ENCODE data around the gene C22orf31. TPM values are rescaled to one million over a fixed set of nuclear protein-coding genes. Genes with fewer than 3 reads are reported as not detected.

Gene C22orf31
- total RNA-seq, 1 experiment from 2014 or later, result not detected

- Histone ChIP-seq H4K20me1 (ENCODE audit: insufficient read depth) (no peaks in the 10 kb centered on the region), H3K9ac (ENCODE audit: low read length) (peak overlapping the region; percentile 68), H3K9me3 (ENCODE audit: control insufficient read depth in 1 of 2, insufficient read depth in 1 of 2, low read depth in 1 of 2, low read length in 2 of 2) (no peaks in the 10 kb centered on the region), H3K4me1 (ENCODE audit: control insufficient read depth in 1 of 2, insufficient read depth in 2 of 2, low read length in 2 of 2) (peaks cover 52 to 64% of the 10 kb centered on the region in 2 experiments), H3K4me3 (replicated peaks in 1 of 2; ENCODE audit: low read depth in 1 of 2, low read length in 2 of 2) (peak overlapping the region; percentile 45 to 57), H3K36me3 (ENCODE audit: control insufficient read depth in 1 of 2, insufficient read depth in 2 of 2, low read length in 2 of 2) (no peaks in the 10 kb centered on the region), H3K27me3 (ENCODE audit: insufficient read depth, low read length) (no peaks in the 10 kb centered on the region), H3K9me2 (ENCODE audit: insufficient read depth) (no peaks in the 10 kb centered on the region), H2AFZ (ENCODE audit: low read depth, low read length, poor library complexity, severe bottlenecking) (no peak overlapping the region), H3K27ac (ENCODE audit: low read depth, low read length) (peak overlapping the region; percentile 97), H3K4me2 (ENCODE audit: low read length) (peak overlapping the region; percentile 80), H3K79me2 (ENCODE audit: insufficient read depth, low read length) (peaks cover 15% of the 10 kb centered on the region; the same call in 1 of the 2 replicates)
- ATAC-seq, result peak; percentile 65
- BruUV-seq (replicated peaks), result no TSS peak
- 0 out of 2 replicates have a peak, but pooled peaks have one; percentile 43 for TF ChIP-seq POLR2AphosphoS5 (IDR thresholded peaks at IDR 0.05; ENCODE audit: low read depth, low read length)
- TF ChIP-seq EGR1 (IDR thresholded peaks at IDR 0.05; ENCODE audit: low read depth), result peak; percentile 39; the same call in 1 of the 2 replicates
- peak; percentile 100 for TF ChIP-seq TCF7L2 (IDR thresholded peaks at IDR 0.05; ENCODE audit: borderline replicate concordance, extremely low read depth, insufficient read depth, insufficient read length)
- TF ChIP-seq CBX3 (IDR thresholded peaks at IDR 0.05; ENCODE audit: low read depth), result peak; percentile 15; the same call in 1 of the 2 replicates
- TF ChIP-seq JUND (IDR thresholded peaks at IDR 0.05), result peak; percentile 75
- TF ChIP-seq RAD21 (IDR thresholded peaks at IDR 0.05; ENCODE audit: low read depth), result no peak
- TF ChIP-seq SP1 (IDR thresholded peaks at IDR 0.05; ENCODE audit: low read depth), result peak; percentile 86
- no peak for TF ChIP-seq YY1 (IDR thresholded peaks at IDR 0.05; ENCODE audit: extremely low read depth, insufficient replicate concordance, low read depth, low read length)
- CTCF ChIA-PET, result interaction anchor here (0.7 to 2.0 kb wide), 4 partner anchors 10 to 175 kb away, joined by 3 to 26 read pairs (median 6); partner anchors contain the start of gene ZNRF3
- DNase-seq (ENCODE audit: low read depth, low spot score), result peak; percentile 89
- RAD21 ChIA-PET (ENCODE audit: low non-redundant PET in 1 of 2, low total read pairs in 2 of 2, uncharacterized antibody in 2 of 2, unreplicated experiment in 2 of 2), result interaction anchor here (0.9 to 2.0 kb wide), 8 partner anchors 9 to 175 kb away, joined by 3 to 12 read pairs (median 5); partner anchors contain the start of gene ZNRF3 (in 1 of the 2)
- POLR2A ChIA-PET, result interaction anchor here (0.8 to 2.5 kb wide), 7 partner anchors 27 to 231 kb away, joined by 3 to 16 read pairs (median 3); partner anchors contain the start of genes XBP1 and ZNRF3
- intact Hi-C loops (cut with micrococcal nuclease), result loop anchor here (1.0 to 2.0 kb wide), 3 partner anchors 54 to 147 kb away; partner anchors contain the start of gene ZNRF3
These were observed 30.9 kb downstream of the C22orf31 start for GRCh38 chr22:29030618-29031226.

All from HCT116 (cell line).